Smooth muscle cell (in vitro differentiated cells): ENCODE measurements around the gene LPGAT1. TPM values are rescaled to one million over a fixed set of nuclear protein-coding genes. Genes with fewer than 3 reads are reported as not detected.

Experiments
- DNase-seq: peaks from one replicate; lab custom pipeline; 2025; ENCODE audit not compliant: unreplicated experiment; lab: John Stamatoyannopoulos, UW
- H2AFZ ChIP-seq: fragments of 200-600 bp; sonication (generic); 2 replicates; pipeline ENCODE4 v1.6.0; 2016; ENCODE audit warnings: antibody characterized with exemption, low read depth, mild to moderate bottlenecking
- H3F3A ChIP-seq: fragments of 200-600 bp; sonication (generic); 2 replicates; pipeline ENCODE4 v1.6.0; 2017; ENCODE audit warnings: antibody characterized with exemption, low read depth
- H3K27ac ChIP-seq: fragments of 200-600 bp; sonication (generic); 2 replicates; pipeline ENCODE4 v1.5.1; 2016; ENCODE audit warnings: low read depth, mild to moderate bottlenecking
- H3K27me3 ChIP-seq: fragments of 200-600 bp; sonication (generic); 2 replicates; pipeline ENCODE4 v1.6.1; 2016; ENCODE audit warnings: low read depth, mild to moderate bottlenecking
- H3K36me3 ChIP-seq: fragments of 200-600 bp; sonication (generic); 2 replicates; pipeline ENCODE4 v1.5.1; 2016; ENCODE audit warnings: low read depth
- H3K4me1 ChIP-seq: fragments of 200-600 bp; sonication (generic); 2 replicates; pipeline ENCODE4 v1.5.1; 2016; ENCODE audit warnings: low read depth
- H3K4me2 ChIP-seq: fragments of 200-600 bp; sonication (generic); 2 replicates; pipeline ENCODE4 v1.6.0; 2016; ENCODE audit warnings: mild to moderate bottlenecking
- H3K4me3 ChIP-seq: fragments of 200-600 bp; sonication (generic); 2 replicates; pipeline ENCODE4 v1.5.1; 2016; ENCODE audit warnings: mild to moderate bottlenecking
- H3K79me2 ChIP-seq: fragments of 200-600 bp; sonication (generic); 2 replicates; pipeline ENCODE4 v1.6.0; 2016; ENCODE audit warnings: low read depth, mild to moderate bottlenecking
- H3K9ac ChIP-seq: fragments of 200-600 bp; sonication (generic); 2 replicates; pipeline ENCODE4 v1.6.0; 2016; ENCODE audit warnings: low read depth
- H3K9me3 ChIP-seq: fragments of 200-600 bp; sonication (generic); replicated peaks from 2 replicates; pipeline ENCODE4 v1.5.1; 2016; ENCODE audit warnings: low read depth
- H4K20me1 ChIP-seq: fragments of 200-600 bp; sonication (generic); 2 replicates; pipeline ENCODE4 v1.6.0; 2016; ENCODE audit warnings: low read depth
- CTCF ChIP-seq: fragments of 200-600 bp; sonication (generic); IDR thresholded peaks from 2 replicates; pipeline ENCODE4 v1.5.1; 2017; ENCODE audit warnings: borderline replicate concordance, mild to moderate bottlenecking, antibody characterized with exemption; ENCODE audit not compliant: insufficient read depth, poor library complexity, severe bottlenecking
- WGBS: methylation state at CpG from one replicate; pipeline ENCODE4 v1.1.7; 2016; ENCODE audit warnings: low lambda C conversion rate; 5-methylcytosine and 5-hydroxymethylcytosine counted together
- polyA plus RNA-seq: library from polyadenylated mRNA; unstranded; fragments of >200 nt; fragmentation: Nextera tagmentation; extraction: Ambion mirVana; gene quantifications from 2 replicates; pipeline ENCODE4 v1.2.1, GENCODE V29; 2016
- total RNA-seq: library from RNA; depleted of rRNA; stranded (reverse); fragments of >200 nt; gene quantifications from 2 replicates; pipeline ENCODE4 v1.2.3, GENCODE V29; 2014

LPGAT1 gene
- total and polyA plus RNA-seq, 2 experiments from 2014 or later = 12.0 to 39.7 TPM

- Histone ChIP-seq H3K27me3 (no peaks in the 10 kb centered on the region), H3K27ac (no peak overlapping the region), H3K79me2 (no peaks in the 10 kb centered on the region), H3K4me3 (no peak overlapping the region), H3K9me3 (no peaks in the 10 kb centered on the region), H2AFZ (no peak overlapping the region), H4K20me1 (no peaks in the 10 kb centered on the region), H3K9ac (no peak overlapping the region), H3F3A (no peaks in the 10 kb centered on the region), H3K4me2 (no peak overlapping the region), H3K4me1 (peaks cover 3% of the 10 kb centered on the region), H3K36me3 (no peaks in the 10 kb centered on the region)
- 88% methylated on average over 4 of the region's 4 CpGs for WGBS
- no peak for DNase-seq
- no peak for TF ChIP-seq CTCF
These were observed 98.1 kb downstream of the LPGAT1 start for GRCh38 chr1:211732293-211732980.

- 84% methylated on average over 5 of the region's 5 CpGs for WGBS
- peaks cover 3% of the 10 kb centered on the region for H3K4me1 ChIP-seq
- no peak overlapping the region for H3K4me3 ChIP-seq
- no peaks in the 10 kb centered on the region for H3K9me3 ChIP-seq
- H3K4me2 ChIP-seq = no peak overlapping the region
- H3F3A ChIP-seq = no peaks in the 10 kb centered on the region
- H3K27me3 ChIP-seq = no peaks in the 10 kb centered on the region
- no peak for TF ChIP-seq CTCF
- no peaks in the 10 kb centered on the region for H4K20me1 ChIP-seq
- H3K27ac ChIP-seq = no peak overlapping the region
- H2AFZ ChIP-seq = no peak overlapping the region
- no peak overlapping the region for H3K9ac ChIP-seq
- no peak for DNase-seq
- H3K79me2 ChIP-seq = no peaks in the 10 kb centered on the region
- H3K36me3 ChIP-seq = no peaks in the 10 kb centered on the region
These were observed 98.9 kb downstream of the LPGAT1 start for GRCh38 chr1:211731456-211732292.

GRCh38 chr1:211730347-211730746, 100.2 kb downstream of the LPGAT1 start:
- Histone ChIP-seq H3K4me3 (no peak overlapping the region), H3K9me3 (no peaks in the 10 kb centered on the region), H3K4me2 (no peak overlapping the region), H3K4me1 (peaks cover under 1% of the 10 kb centered on the region), H3K27me3 (no peaks in the 10 kb centered on the region), H2AFZ (no peak overlapping the region), H3K36me3 (no peaks in the 10 kb centered on the region), H3F3A (no peaks in the 10 kb centered on the region), H3K27ac (no peak overlapping the region), H3K9ac (no peak overlapping the region), H4K20me1 (no peaks in the 10 kb centered on the region), H3K79me2 (no peaks in the 10 kb centered on the region)
- TF ChIP-seq CTCF = no peak
- 90% methylated on average over 4 of the region's 4 CpGs for WGBS
- DNase-seq = no peak
